Measurements from ENCODE around the gene CAPNS2.
A peak's percentile ranks its signal among the peaks of the same experiment; 100 is the strongest.
"Not testable (repeated sequence)": the region's sequence is repeated elsewhere in the genome, so short reads cannot be mapped to it uniquely, and the experiment has no call there.

Gene CAPNS2

GRCh38 chr16:55569025-55569424, 2.5 kb downstream of the CAPNS2 start:
- DNase-seq, result no peak

GRCh38 chr16:55570159-55570558, 3.7 kb downstream of the CAPNS2 start:
- no peak for DNase-seq

GRCh38 chr16:55571191-55571897, 4.9 kb downstream of the CAPNS2 start:
- DNase-seq, result no peak

GRCh38 chr16:55572439-55572838, 6.0 kb downstream of the CAPNS2 start:
- DNase-seq, result no peak

GRCh38 chr16:55574811-55575210, 8.3 kb downstream of the CAPNS2 start:
- no peak for DNase-seq

- DNase-seq, result no peak
These were observed 9.0 kb downstream of the CAPNS2 start for GRCh38 chr16:55575496-55575895.

- no peak for DNase-seq
These were observed 9.9 kb downstream of the CAPNS2 start for GRCh38 chr16:55576384-55576783.

- DNase-seq, result no peak
These were observed 11.4 kb downstream of the CAPNS2 start for GRCh38 chr16:55577887-55578286.

GRCh38 chr16:55585631-55586030, 19.1 kb downstream of the CAPNS2 start:
- DNase-seq, result peak; percentile 9

- DNase-seq, result no peak
These were observed 22.3 kb downstream of the CAPNS2 start for GRCh38 chr16:55588799-55589198.

- no peak for DNase-seq
These were observed 25.8 kb downstream of the CAPNS2 start for GRCh38 chr16:55592306-55592705.

GRCh38 chr16:55597928-55598327, 31.4 kb downstream of the CAPNS2 start:
- DNase-seq, result no peak

- no peak for DNase-seq
These were observed 39.4 kb downstream of the CAPNS2 start for GRCh38 chr16:55605754-55606336.

- no peak for DNase-seq
These were observed 47.3 kb downstream of the CAPNS2 start for GRCh38 chr16:55613613-55614335.

- no peak for DNase-seq
These were observed 48.6 kb downstream of the CAPNS2 start for GRCh38 chr16:55615071-55615470.

GRCh38 chr16:55615670-55616069, 49.2 kb downstream of the CAPNS2 start:
- not testable (repeated sequence) for DNase-seq
